Stimulated activated CD4-positive, alpha-beta T cell treated with anti-CD3 and anti-CD28 coated beads, Interleukin-15, amount 100 ng/mL, for 24 hours (primary cell): ENCODE data around the gene RNU1-2.
"Not testable (repeated sequence)": the region's sequence is repeated elsewhere in the genome, so short reads cannot be mapped to it uniquely, and the experiment has no call there.

Experiments used
- DNase-seq: peaks from one replicate; pipeline ENCODE4 v3.0.0-alpha.2; 2020

Gene RNU1-2

GRCh38 chr1:16895598-16896315, at the start of gene RNU1-2:
TSS of gene RNU1-2 (plus strand) at chr1:16895980.
- peak; percentile 85 for DNase-seq

DNA sequence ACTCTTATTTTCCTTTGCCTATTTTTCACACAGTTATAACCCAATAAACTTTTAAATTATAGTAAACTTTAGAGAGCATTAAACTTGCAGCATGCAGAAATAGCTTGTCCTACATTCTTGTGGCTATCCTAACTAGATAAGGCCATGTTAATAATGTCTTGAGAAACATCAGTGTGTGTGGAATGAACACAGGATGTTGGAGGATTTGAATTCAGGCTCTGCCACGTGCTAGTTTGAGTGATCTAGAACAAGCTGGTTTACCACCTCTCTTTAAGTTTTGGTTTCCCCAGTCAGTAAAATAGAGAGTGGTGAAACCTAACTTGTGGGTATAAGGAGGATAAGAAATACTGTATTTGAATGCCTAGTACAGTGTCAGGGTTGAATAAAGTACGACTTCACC, 39.6 kb upstream of the RNU1-2 start:
- DNase-seq, result not testable (repeated sequence)

GRCh38 chr1:16859167-16860041, 36.4 kb upstream of the RNU1-2 start:
- not testable (repeated sequence) for DNase-seq

- DNase-seq, result not testable (repeated sequence)
Measured at GRCh38 chr1:16860048-16860447, 35.7 kb upstream of the RNU1-2 start.

- peak; percentile 51 for DNase-seq
Measured at GRCh38 chr1:16861832-16862245, 33.9 kb upstream of the RNU1-2 start.

- DNase-seq, result not testable (repeated sequence)
Measured at GRCh38 chr1:16862415-16862814, 33.4 kb upstream of the RNU1-2 start.

- not testable (repeated sequence) for DNase-seq
Measured at GRCh38 chr1:16863024-16863423, 32.8 kb upstream of the RNU1-2 start.

- not testable (repeated sequence) for DNase-seq
Measured at GRCh38 chr1:16866926-16867707, 28.7 kb upstream of the RNU1-2 start.

DNA sequence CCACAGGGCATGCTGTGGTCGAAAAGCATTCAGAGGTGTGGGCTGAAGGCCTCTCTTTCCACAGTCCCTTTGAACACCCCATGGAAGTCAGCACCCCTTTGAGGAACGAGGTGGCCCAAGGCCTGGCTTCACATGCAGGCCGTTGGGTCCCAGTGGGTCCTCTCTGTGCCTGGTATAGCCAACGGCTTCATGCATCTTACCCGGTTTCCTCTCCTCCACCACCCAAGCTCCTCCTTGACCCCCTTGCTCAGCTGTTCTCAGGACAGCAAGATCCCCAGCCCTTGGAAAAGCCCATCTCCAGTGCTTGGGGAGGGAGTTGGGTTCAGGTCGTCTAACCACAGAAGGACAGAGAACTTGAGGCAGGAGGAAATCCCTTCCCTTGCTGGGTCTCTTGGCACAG, 27.0 kb upstream of the RNU1-2 start:
- not testable (repeated sequence) for DNase-seq

GRCh38 chr1:16869996-16870395, 25.8 kb upstream of the RNU1-2 start:
- not testable (repeated sequence) for DNase-seq

GRCh38 chr1:16871171-16871570, 24.6 kb upstream of the RNU1-2 start:
- not testable (repeated sequence) for DNase-seq

- DNase-seq, result peak; percentile 79
Measured at GRCh38 chr1:16872152-16873075, 23.4 kb upstream of the RNU1-2 start.

DNA sequence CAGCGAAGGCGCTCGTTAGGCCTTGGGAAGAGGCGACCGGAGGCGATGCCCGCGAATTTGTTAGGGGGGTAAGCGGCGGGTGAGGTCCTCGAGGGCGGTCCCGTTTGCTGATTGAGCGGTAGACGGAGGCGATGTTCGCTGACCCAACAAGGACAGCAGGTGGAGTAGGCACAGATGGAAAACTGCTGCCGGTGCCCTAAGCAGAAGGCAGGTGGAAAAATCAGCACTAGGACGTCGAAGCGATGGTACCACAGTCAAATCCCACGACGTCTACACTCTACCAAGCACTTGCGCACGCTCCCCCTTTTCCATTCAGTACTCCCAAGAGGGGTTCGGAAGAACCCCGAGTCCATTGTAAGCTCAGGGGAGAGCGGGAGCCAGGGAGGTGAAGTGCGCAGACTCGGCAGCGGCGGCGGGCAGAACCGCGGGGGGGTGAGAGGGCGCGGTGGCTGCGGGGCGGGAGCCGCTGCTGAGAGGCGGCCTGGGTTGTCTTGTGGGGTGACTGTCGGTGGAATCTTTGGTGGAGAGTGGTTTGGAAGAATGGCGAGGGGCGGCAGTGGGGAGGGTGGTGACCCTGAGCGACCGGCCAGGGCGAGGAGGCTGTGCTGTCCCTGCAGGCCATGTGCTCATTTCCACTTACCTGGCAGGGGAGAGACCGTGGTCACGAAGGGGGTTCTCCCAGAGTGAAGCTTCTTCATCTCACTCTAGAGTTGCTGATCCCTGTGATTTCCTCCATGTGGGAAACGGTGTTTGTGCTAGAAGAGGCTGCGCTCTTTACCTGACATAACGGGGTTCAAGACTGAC, 22.5 kb upstream of the RNU1-2 start:
- DNase-seq, result peak; percentile 65

GRCh38 chr1:16874968-16875765, 20.6 kb upstream of the RNU1-2 start:
- not testable (repeated sequence) for DNase-seq

DNA sequence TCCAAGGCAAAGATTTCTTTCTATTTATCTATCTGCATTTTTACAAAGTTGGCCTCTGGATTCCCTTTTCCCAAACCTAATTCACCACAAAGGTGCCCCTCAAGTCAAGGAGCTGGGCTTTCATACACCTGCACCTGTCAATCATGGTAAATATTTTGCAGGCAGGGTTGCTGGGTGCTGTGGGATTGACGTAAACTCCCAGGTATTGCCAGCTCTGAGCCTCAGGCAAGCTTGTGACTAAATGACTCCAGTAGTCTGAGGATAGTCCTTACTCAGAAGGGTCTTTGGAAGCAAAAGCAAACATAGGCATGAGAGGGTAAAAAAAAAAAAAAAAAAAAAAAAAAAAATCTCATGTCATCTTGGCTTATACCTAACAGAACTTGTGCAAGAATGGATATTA, 14.0 kb upstream of the RNU1-2 start:
- not testable (repeated sequence) for DNase-seq

DNA sequence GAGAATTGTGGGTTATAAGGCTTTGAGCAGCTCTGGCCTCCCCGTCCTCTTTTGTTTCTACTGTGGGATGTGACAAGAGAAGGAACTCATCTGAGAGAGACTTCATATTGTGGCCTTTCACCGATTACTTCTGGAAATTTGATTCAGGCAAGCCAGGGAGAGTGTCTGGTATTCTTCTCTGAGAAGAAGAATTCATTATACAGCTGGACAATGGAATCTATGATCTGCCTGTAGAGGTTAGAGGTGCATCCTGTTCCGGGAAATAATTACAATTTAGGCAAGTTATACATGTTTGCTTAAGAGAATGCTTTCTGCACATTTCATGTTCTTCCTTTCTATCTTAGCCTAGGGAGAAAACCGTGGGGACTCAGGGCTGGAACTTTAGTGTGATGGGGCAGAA, 12.8 kb upstream of the RNU1-2 start:
- DNase-seq, result no peak

DNA sequence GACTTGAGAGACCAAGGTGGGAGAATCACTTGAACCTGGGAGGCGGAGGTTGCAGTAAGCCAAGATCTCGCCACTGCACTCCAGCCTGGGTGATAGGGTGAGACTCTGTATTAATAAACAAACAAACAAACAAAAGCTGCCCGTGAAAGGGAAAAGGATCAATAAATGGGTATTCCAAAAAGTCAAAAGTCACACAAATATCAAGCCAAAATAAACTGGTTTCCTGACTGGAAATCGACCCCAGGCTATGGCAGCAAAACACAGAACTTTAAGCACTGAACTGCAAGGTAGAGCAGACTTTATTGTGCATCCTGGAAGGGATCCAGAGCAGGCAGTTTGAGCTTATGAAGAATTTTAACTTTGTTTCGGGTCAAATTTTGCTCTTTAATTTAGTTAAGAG, 11.3 kb upstream of the RNU1-2 start:
- DNase-seq, result not testable (repeated sequence)

DNA sequence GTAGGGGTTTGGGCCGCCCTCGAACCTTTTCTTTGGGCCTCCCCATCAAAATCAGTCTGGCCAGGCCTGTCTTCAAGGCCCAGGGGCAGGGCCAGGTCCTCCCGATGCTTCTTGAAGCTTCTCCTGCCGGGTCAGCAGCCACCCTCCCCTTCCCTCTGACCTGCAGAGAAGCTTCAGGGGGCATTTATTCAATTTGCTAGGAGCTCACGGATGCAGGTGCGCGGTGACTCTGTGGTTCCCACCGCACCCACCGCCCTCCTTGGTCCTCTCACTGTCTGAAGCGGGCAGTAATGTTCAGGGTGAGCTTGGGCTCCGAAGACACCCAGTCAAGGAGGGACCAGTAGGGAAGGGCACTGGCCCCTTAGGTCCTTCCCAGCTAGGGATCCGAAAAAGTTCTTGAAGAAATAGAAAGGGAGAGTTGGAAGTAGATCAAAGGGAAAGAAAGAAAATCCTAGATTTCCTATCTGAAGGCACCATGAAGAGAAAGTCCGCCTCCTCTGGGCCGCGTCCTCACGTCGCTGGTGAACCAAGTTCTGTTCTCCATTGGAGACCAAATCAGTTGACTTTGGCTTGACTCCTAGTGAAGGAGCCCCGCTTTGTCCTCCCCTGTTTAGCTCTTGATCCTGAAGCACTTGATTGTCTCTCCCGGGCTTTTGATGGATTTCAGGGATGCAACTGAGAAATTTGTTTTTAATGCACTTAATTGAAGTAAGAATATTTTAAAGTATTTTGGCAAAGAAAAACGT, 8.7 kb upstream of the RNU1-2 start:
- no peak for DNase-seq
